ENCODE results near the gene YIPF4. TPM values are rescaled to one million over a fixed set of nuclear protein-coding genes. Genes with fewer than 3 reads are reported as not detected.

The YIPF4 gene
- total RNA-seq, 1 donor from 2014 or later = 43.4 TPM

DNA sequence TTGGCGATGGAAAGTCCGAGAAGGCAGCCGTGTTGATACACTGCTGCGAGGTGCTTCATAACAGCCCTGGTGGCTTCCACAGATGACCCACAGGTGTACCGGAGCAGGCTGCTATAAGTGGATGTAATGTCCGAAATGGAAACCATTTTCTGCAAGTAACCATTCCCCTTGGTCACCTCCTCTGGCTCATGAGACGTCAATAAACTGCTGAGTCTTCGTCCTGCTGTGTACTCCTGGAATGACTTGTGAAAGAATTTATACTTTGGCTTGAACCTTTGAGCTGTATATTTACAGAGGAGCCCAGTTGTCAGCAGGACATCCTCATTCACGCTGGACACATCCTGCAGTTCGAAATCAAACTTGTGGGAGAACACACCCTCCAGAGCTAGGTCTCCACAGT lies 27.4 kb upstream of the YIPF4 start:
- Mint-ChIP-seq H3K36me3 (no peaks in the 10 kb centered on the region), H3K27me3 (ENCODE audit: low read depth) (no peaks in the 10 kb centered on the region), H3K9me3 (no peaks in the 10 kb centered on the region), H3K4me3 (no peak overlapping the region), H3K27ac (no peak overlapping the region), H3K4me1 (no peaks in the 10 kb centered on the region)
- DNase-seq (ENCODE audit: low spot score in 2 of 2, unreplicated experiment in 2 of 2) = no peak
- TF ChIP-seq, protein P1, sequence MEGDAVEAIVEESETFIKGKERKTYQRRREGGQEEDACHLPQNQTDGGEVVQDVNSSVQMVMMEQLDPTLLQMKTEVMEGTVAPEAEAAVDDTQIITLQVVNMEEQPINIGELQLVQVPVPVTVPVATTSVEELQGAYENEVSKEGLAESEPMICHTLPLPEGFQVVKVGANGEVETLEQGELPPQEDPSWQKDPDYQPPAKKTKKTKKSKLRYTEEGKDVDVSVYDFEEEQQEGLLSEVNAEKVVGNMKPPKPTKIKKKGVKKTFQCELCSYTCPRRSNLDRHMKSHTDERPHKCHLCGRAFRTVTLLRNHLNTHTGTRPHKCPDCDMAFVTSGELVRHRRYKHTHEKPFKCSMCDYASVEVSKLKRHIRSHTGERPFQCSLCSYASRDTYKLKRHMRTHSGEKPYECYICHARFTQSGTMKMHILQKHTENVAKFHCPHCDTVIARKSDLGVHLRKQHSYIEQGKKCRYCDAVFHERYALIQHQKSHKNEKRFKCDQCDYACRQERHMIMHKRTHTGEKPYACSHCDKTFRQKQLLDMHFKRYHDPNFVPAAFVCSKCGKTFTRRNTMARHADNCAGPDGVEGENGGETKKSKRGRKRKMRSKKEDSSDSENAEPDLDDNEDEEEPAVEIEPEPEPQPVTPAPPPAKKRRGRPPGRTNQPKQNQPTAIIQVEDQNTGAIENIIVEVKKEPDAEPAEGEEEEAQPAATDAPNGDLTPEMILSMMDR (IDR thresholded peaks at IDR 0.05; ENCODE audit: unreplicated experiment) = no peak

DNA sequence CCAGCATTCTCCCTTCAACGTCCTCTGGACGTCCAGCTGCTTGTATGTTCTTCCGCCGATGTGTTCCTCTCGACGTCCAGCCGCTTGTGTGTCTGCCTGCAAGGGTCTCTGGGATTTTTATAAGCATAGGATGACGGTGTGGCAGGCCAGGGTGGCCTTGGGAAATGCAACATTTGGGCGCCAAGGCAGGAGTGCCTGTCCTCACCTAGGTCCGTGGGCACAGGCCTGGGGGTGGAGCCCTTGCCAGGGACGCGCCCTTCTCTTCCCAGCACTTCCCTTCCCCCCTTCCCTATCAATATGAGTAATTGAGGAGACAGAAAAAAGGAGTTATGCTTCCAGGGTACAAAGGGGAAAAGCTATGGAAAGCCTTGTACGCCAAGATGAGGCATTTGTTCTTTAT lies 19.5 kb upstream of the YIPF4 start:
- Mint-ChIP-seq H3K27me3 (ENCODE audit: low read depth) (peaks cover 4% of the 10 kb centered on the region), H3K36me3 (no peaks in the 10 kb centered on the region), H3K9me3 (no peaks in the 10 kb centered on the region), H3K27ac (no peak overlapping the region), H3K4me1 (peaks cover 3% of the 10 kb centered on the region), H3K4me3 (no peak overlapping the region)
- no peak for DNase-seq (ENCODE audit: low spot score in 2 of 2, unreplicated experiment in 2 of 2)
- TF ChIP-seq, protein P1 (IDR thresholded peaks at IDR 0.05; ENCODE audit: unreplicated experiment) = no peak

- peaks cover 3% of the 10 kb centered on the region for H3K4me1 Mint-ChIP-seq
- TF ChIP-seq, protein P1 (IDR thresholded peaks at IDR 0.05; ENCODE audit: unreplicated experiment) = no peak
- DNase-seq (ENCODE audit: low spot score in 2 of 2, unreplicated experiment in 2 of 2) = no peak
Observed at GRCh38 chr2:32260376-32260775, 17.3 kb upstream of the YIPF4 start.

DNA sequence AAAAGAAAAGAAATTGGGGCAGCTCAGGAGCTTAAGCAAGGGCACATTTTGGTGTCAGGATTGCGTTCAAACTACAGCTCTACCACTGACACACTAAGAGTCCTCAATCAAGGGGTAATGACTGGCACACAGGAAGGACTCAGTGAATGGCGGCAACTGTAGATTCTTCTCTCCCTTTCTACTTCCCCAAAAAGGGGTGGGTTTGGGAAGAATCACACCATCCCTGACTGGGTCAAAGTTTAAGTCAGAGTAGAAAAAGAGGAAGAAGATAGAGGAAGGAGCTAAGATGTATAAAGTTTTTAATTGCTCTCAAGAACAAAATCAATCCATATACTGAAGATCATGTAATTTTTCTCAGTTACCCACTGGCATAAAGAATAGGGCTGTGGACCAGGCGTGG lies 15.6 kb upstream of the YIPF4 start:
- H3K4me1 Mint-ChIP-seq = peaks cover 3% of the 10 kb centered on the region
- no peak overlapping the region for H3K4me3 Mint-ChIP-seq
- no peaks in the 10 kb centered on the region for H3K9me3 Mint-ChIP-seq
- TF ChIP-seq, protein P1 (IDR thresholded peaks at IDR 0.05; ENCODE audit: unreplicated experiment) = no peak
- peaks cover 20% of the 10 kb centered on the region for H3K27me3 Mint-ChIP-seq (ENCODE audit: low read depth)
- no peak for DNase-seq (ENCODE audit: low spot score in 2 of 2, unreplicated experiment in 2 of 2)
- no peak overlapping the region for H3K27ac Mint-ChIP-seq
- H3K36me3 Mint-ChIP-seq = no peaks in the 10 kb centered on the region

More at GRCh38 chr2:32260376-32260775, 17.3 kb upstream of the YIPF4 start:
- no peak overlapping the region for H3K27ac Mint-ChIP-seq
- H3K36me3 Mint-ChIP-seq = no peaks in the 10 kb centered on the region
- H3K27me3 Mint-ChIP-seq (ENCODE audit: low read depth) = peaks cover 12% of the 10 kb centered on the region
- no peaks in the 10 kb centered on the region for H3K9me3 Mint-ChIP-seq
- H3K4me3 Mint-ChIP-seq = no peak overlapping the region

DNA sequence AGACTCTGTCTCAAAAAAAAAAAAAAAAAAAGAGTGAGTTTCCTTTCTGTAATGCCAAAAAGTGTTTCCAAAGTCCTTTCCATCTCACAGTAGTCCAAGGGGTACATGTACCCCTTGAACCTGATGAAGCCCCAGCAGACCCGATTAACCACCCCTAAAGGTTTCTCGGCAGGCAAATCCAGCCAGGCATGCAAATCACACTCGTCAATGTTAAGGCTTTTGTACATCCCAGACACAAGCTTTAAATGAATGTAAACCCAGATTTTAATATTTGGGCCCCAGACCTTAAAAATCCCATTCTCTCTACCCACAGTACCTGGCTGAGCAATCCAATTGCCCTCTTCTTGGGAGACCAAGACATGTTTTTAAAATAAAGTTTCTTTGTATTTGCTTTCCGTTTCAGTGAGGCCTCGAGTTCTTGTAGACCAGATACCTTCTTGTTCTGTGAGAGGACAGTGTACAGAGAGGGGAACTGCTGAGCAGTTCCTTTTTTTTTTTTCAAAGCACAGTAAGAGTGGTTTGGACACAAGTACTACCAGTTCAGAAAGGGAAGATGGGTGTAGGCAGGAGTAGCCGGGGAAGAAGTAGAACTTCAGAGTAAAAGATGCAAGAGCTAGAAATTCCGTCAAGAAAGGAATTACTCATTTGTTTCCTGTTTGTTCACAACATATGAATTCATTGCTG lies 13.1 kb upstream of the YIPF4 start, which contains the start of gene NLRC4:
Gene NLRC4, minus strand, starts transcription at position 465 of the 684 bp plus-strand sequence. CDS start 8,111 bp downstream, outside the sequence.
- Mint-ChIP-seq H3K9me3 (no peaks in the 10 kb centered on the region), H3K4me3 (no peak within 1 kb of the TSS), H3K36me3 (no peaks in the 10 kb centered on the region), H3K27me3 (ENCODE audit: low read depth) (peaks cover 31% of the 10 kb centered on the region), H3K4me1 (no peaks in the 10 kb centered on the region), H3K27ac (no peak within 1 kb of the TSS)
- no peak for DNase-seq (ENCODE audit: low spot score in 2 of 2, unreplicated experiment in 2 of 2)
- TF ChIP-seq, protein P1 (IDR thresholded peaks at IDR 0.05; ENCODE audit: unreplicated experiment) = no peak

Data from mesothelial cell of epicardium (in vitro differentiated cells).